Dedifferentiated amniotic fluid mesenchymal stem cell (primary cell): ENCODE measurements around the gene PI16.

Source experiments
- DNase-seq: peaks from one replicate; pipeline ENCODE4 v3.0.0-alpha.2; 2016; ENCODE audit errors: extremely low spot score

The PI16 gene

GRCh38 chr6:36999751-37000125 is 45.2 kb downstream of the PI16 start:
- DNase-seq: no peak

DNA sequence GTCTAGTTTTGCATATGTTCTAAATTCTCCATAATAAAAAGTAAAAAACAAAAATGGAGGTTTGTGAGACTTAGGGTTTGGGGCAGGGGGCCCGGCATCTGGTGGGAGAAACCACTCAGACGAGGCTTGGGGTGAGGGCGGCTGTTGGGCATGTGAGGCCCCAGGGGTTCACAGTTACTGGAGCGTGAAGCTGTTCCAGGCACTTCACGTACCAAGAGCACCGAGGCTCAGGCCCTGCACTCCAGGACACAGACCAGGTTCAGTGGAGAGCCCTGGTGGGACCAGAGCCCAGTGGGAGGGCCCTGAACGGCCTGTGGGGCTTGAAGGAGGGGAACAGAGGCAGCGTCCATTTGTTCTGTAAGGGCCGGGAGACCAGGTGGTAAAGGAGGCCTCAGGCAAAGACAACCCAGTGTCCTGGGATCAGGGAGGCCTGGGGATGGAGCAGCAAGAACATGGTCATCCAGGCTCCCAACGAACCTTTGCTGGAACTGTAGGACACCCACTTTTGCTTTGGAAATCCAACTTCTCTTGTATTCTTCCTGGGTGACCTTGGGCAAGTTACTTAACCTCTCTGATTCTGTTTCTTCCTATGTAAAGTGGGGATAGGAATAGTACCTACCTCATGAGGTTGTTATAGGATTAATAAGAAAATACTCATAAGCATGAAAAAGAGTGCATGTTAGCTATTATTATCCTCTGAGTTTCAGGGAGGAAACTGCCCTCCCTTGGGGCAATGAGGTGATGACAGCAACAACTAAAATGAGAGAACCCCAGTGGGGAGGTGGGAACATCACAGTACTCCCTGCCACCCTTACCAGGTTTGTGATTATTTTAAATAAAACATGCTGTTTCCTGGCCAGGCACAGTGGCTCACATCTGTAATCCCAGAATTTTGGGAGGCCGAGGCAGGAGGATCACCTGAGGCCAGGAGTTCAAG is 49.8 kb downstream of the PI16 start:
- DNase-seq: no peak

DNA sequence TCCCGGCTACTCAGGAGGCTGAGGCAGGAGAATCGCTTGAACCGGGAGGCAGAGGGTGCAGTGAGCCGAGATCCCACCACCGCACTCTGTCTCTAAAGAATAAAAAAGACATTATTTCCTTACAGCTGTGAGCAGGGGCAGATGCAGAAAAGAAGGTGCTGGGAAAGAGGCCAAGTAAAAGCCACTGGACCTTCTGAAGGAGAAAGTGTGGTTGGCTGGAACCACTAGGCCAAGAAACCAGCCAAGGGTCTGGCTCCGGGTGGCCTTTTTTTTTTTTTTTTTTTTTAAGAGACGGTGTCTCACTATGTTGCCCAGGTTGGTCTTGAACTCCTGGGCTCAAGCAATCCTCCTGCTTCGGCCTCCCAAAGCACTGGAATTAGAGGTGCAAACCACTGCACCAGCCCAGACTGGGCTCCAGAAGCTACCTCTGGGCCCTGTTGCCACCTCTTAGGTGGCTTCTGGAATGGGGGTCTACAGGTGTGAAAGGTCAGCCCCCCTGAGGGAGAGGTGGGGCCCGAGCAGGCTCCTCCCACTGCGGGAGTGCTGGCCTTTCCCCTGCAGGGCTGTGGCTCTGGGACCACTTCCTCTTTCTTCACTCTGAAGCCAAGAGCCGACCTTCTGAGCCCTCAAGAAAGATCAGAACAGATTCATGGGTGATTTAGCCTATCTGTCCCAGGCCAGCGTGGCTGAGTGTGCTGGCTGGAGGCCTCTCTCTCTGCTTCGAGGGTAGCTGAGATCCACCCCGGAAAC is 50.7 kb downstream of the PI16 start, which contains the start of gene FGD2:
Gene FGD2, plus strand, starts transcription at position 595 of the 750 bp plus-strand sequence. CDS start 163 bp downstream, outside the sequence.
- DNase-seq: no peak

GRCh38 chr6:37005827-37006567 is 51.5 kb downstream of the PI16 start:
- no peak for DNase-seq

- DNase-seq: no peak
These were observed 52.3 kb downstream of the PI16 start for GRCh38 chr6:37006793-37007339.

GRCh38 chr6:37007340-37008043 is 53.0 kb downstream of the PI16 start:
- DNase-seq: no peak

- DNase-seq: no peak
These were observed 54.2 kb downstream of the PI16 start for GRCh38 chr6:37008484-37009465.

- no peak for DNase-seq
These were observed 55.9 kb downstream of the PI16 start for GRCh38 chr6:37010402-37010892.

- no peak for DNase-seq
These were observed 57.3 kb downstream of the PI16 start for GRCh38 chr6:37011656-37012378.

GRCh38 chr6:37013516-37014491 is 59.3 kb downstream of the PI16 start:
- DNase-seq: no peak
